WTC11 (cell line): ENCODE data around the gene FAM117B. TPM values are rescaled to one million over a fixed set of nuclear protein-coding genes. Genes with fewer than 3 reads are reported as not detected.

Experiments
- AFF4 ChIP-seq: sonication (generic); formaldehyde crosslinking; IDR thresholded peaks from 2 replicates; pipeline ENCODE4 v1.8.1; 2023; ENCODE audit warnings: mild to moderate bottlenecking, missing genetic modification reagents, borderline replicate concordance
- ATF3 ChIP-seq: sonication (generic); formaldehyde crosslinking; conservative IDR thresholded peaks from 2 replicates; pipeline ENCODE4 v1.8.1; 2022; ENCODE audit warnings: mild to moderate bottlenecking, missing genetic modification reagents
- ATF6 ChIP-seq: sonication (generic); formaldehyde crosslinking; IDR thresholded peaks from 2 replicates; pipeline ENCODE4 v1.8.1; 2023; ENCODE audit warnings: mild to moderate bottlenecking, missing genetic modification reagents
- CTCF ChIP-seq: fragments of 200-600 bp; IDR thresholded peaks from 2 replicates; pipeline ENCODE4 v1.8.0; 2022; ENCODE audit warnings: antibody characterized with exemption
- E2F1 ChIP-seq: sonication (generic); formaldehyde crosslinking; IDR thresholded peaks from 2 replicates; pipeline ENCODE4 v1.8.0; 2022; ENCODE audit warnings: mild to moderate bottlenecking, missing genetic modification reagents
- ELF4 ChIP-seq: sonication (generic); formaldehyde crosslinking; IDR thresholded peaks from 2 replicates; pipeline ENCODE4 v1.8.1; 2022; ENCODE audit warnings: low read depth, mild to moderate bottlenecking, moderate library complexity, missing genetic modification reagents
- FOXK1 ChIP-seq: sonication (generic); formaldehyde crosslinking; IDR thresholded peaks from 2 replicates; pipeline ENCODE4 v1.8.0; 2022; ENCODE audit warnings: mild to moderate bottlenecking, moderate library complexity, missing genetic modification reagents
- GTF2I ChIP-seq: fragments of 250-450 bp; sonication (Bioruptor Pico); conservative IDR thresholded peaks from 2 replicates; pipeline ENCODE4 v1.4.0; 2021; ENCODE audit warnings: mild to moderate bottlenecking
- IRF2 ChIP-seq: sonication (generic); formaldehyde crosslinking; IDR thresholded peaks from 2 replicates; pipeline ENCODE4 v1.8.0; 2022; ENCODE audit warnings: low read depth, missing genetic modification reagents, borderline replicate concordance
- JAZF1 ChIP-seq: fragments of 250-450 bp; sonication (Bioruptor Pico); IDR thresholded peaks from 2 replicates; pipeline ENCODE4 v1.9.0; 2021; ENCODE audit warnings: moderate library complexity, mild to moderate bottlenecking, inconsistent platforms
- KAT7 ChIP-seq: sonication (generic); formaldehyde crosslinking; IDR thresholded peaks from 2 replicates; pipeline ENCODE4 v1.8.1; 2023; ENCODE audit warnings: missing genetic modification reagents, mild to moderate bottlenecking, borderline replicate concordance
- NFATC4 ChIP-seq: fragments of 250-450 bp; sonication (Bioruptor Pico); IDR thresholded peaks from 2 replicates; pipeline ENCODE4 v1.9.0; 2021; ENCODE audit warnings: mild to moderate bottlenecking
- SMAD3 ChIP-seq: sonication (generic); formaldehyde crosslinking; IDR thresholded peaks from 2 replicates; pipeline ENCODE4 v1.8.0; 2022; ENCODE audit warnings: missing genetic modification reagents, mild to moderate bottlenecking, borderline replicate concordance
- STAT6 ChIP-seq: sonication (generic); formaldehyde crosslinking; conservative IDR thresholded peaks from 2 replicates; pipeline ENCODE4 v1.8.1; 2023; ENCODE audit warnings: mild to moderate bottlenecking, low read depth, missing genetic modification reagents, moderate library complexity
- TEAD1 ChIP-seq: sonication (generic); formaldehyde crosslinking; IDR thresholded peaks from 2 replicates; pipeline ENCODE4 v1.8.0; 2022; ENCODE audit warnings: mild to moderate bottlenecking, missing genetic modification reagents
- TP53 ChIP-seq: sonication (generic); formaldehyde crosslinking; IDR thresholded peaks from 2 replicates; pipeline ENCODE4 v1.8.1; 2023; ENCODE audit warnings: mild to moderate bottlenecking, missing genetic modification reagents
- ZMAT4 ChIP-seq: fragments of 250-450 bp; sonication (Bioruptor Pico); IDR thresholded peaks from 2 replicates; pipeline ENCODE4 v1.9.0; 2021; ENCODE audit warnings: mild to moderate bottlenecking
- ZNF121 ChIP-seq: sonication (generic); formaldehyde crosslinking; IDR thresholded peaks from 2 replicates; pipeline ENCODE4 v1.8.0; 2023; ENCODE audit warnings: missing genetic modification reagents
- ZNF232 ChIP-seq: sonication (generic); formaldehyde crosslinking; IDR thresholded peaks from 2 replicates; pipeline ENCODE4 v1.8.0; 2022; ENCODE audit warnings: mild to moderate bottlenecking, missing genetic modification reagents
- ZNF416 ChIP-seq: fragments of 250-450 bp; sonication (Bioruptor Pico); IDR thresholded peaks from 2 replicates; pipeline ENCODE4 v1.9.0; 2021; ENCODE audit warnings: mild to moderate bottlenecking, inconsistent platforms
- ZNF532 ChIP-seq: fragments of 250-450 bp; sonication (Bioruptor Pico); IDR thresholded peaks from 2 replicates; pipeline ENCODE4 v1.9.0; 2021; ENCODE audit warnings: mild to moderate bottlenecking, borderline replicate concordance
- total RNA-seq: library from RNA; stranded (reverse); gene quantifications from 3 replicates; pipeline ENCODE4 v1.2.3, GENCODE V29; 2021

The FAM117B gene
- total RNA-seq, 1 experiment from 2014 or later, result 18.1 TPM

- TF ChIP-seq AFF4 (CRISPR knock-in tag), result 0 out of 2 replicates have a peak, but pooled peaks have one; percentile 71
- TF ChIP-seq ZNF232 (CRISPR knock-in tag), result peak; percentile 75; the same call in 1 of the 2 replicates
- TF ChIP-seq SMAD3 (CRISPR knock-in tag), result no peak
- no peak for TF ChIP-seq ATF3 (CRISPR knock-in tag)
- 0 out of 2 replicates have a peak, but pooled peaks have one; percentile 4 for TF ChIP-seq KAT7
- no peak for TF ChIP-seq STAT6 (CRISPR knock-in tag)
- peak; percentile 41 for TF ChIP-seq TEAD1 (CRISPR knock-in tag)
- TF ChIP-seq CTCF, result no peak
- no peak for TF ChIP-seq ATF6 (CRISPR knock-in tag)
- TF ChIP-seq ZMAT4 (CRISPR knock-in tag), result 0 out of 2 replicates have a peak, but pooled peaks have one; percentile 58
- TF ChIP-seq FOXK1 (CRISPR knock-in tag), result peak; percentile 70; the same call in 1 of the 2 replicates
- no peak for TF ChIP-seq NFATC4 (CRISPR knock-in tag)
- TF ChIP-seq JAZF1 (CRISPR knock-in tag), result no peak
- no peak for TF ChIP-seq E2F1 (CRISPR knock-in tag)
- no peak for TF ChIP-seq GTF2I (CRISPR knock-in tag)
- no peak for TF ChIP-seq ZNF532 (CRISPR knock-in tag)
- TF ChIP-seq IRF2 (CRISPR knock-in tag), result no peak
- TF ChIP-seq TP53 (CRISPR knock-in tag), result no peak
- peak; percentile 73; the same call in 1 of the 2 replicates for TF ChIP-seq ZNF416 (CRISPR knock-in tag)
- TF ChIP-seq ELF4 (CRISPR knock-in tag), result 0 out of 2 replicates have a peak, but pooled peaks have one; percentile 42
- TF ChIP-seq ZNF121 (CRISPR knock-in tag), result no peak
These were observed at the start of gene FAM117B (continued) for GRCh38 chr2:202634556-202635427.
